Measurements from ENCODE around the gene ARHGAP10.

The ARHGAP10 gene

GRCh38 chr4:147840838-147841738 is 109.2 kb downstream of the ARHGAP10 start:
- TF ChIP-seq Cebpa-rat (IDR thresholded peaks at IDR 0.05), result no peak
- no peaks in the 10 kb centered on the region for H3K9me3 ChIP-seq
- no peaks in the 10 kb centered on the region for H4K20me1 ChIP-seq
- no peak overlapping the region for H3K27ac ChIP-seq
- H3K36me3 ChIP-seq, result no peaks in the 10 kb centered on the region
- H3K4me1 ChIP-seq, result no peaks in the 10 kb centered on the region
- no peaks in the 10 kb centered on the region for H3K27me3 ChIP-seq
- no peak overlapping the region for H3K9ac ChIP-seq
- no peak overlapping the region for H3K4me2 ChIP-seq
- no peak overlapping the region for H3K4me3 ChIP-seq

- Histone ChIP-seq H3K27ac (no peak overlapping the region), H3K9me3 (no peaks in the 10 kb centered on the region), H3K4me1 (no peaks in the 10 kb centered on the region), H3K36me3 (peaks cover 6% of the 10 kb centered on the region; the same call in 1 of the 2 replicates), H4K20me1 (no peaks in the 10 kb centered on the region), H3K4me2 (no peak overlapping the region), H3K27me3 (no peaks in the 10 kb centered on the region), H3K9ac (no peak overlapping the region), H3K4me3 (no peak overlapping the region)
- no peak for TF ChIP-seq Cebpa-rat (IDR thresholded peaks at IDR 0.05)
Observed at GRCh38 chr4:147842573-147842972, 110.7 kb downstream of the ARHGAP10 start.

GRCh38 chr4:147843162-147843561 is 111.3 kb downstream of the ARHGAP10 start:
- Histone ChIP-seq H3K9me3 (no peaks in the 10 kb centered on the region), H3K27me3 (no peaks in the 10 kb centered on the region), H3K4me2 (no peak overlapping the region), H3K27ac (no peak overlapping the region), H3K9ac (no peak overlapping the region), H3K4me1 (no peaks in the 10 kb centered on the region), H3K4me3 (no peak overlapping the region), H4K20me1 (no peaks in the 10 kb centered on the region), H3K36me3 (peaks cover 9% of the 10 kb centered on the region; the same call in 1 of the 2 replicates)
- no peak for TF ChIP-seq Cebpa-rat (IDR thresholded peaks at IDR 0.05)

- H3K4me3 ChIP-seq, result no peak overlapping the region
- H4K20me1 ChIP-seq, result no peaks in the 10 kb centered on the region
- no peak overlapping the region for H3K4me2 ChIP-seq
- TF ChIP-seq Cebpa-rat (IDR thresholded peaks at IDR 0.05), result no peak
- peaks cover 11% of the 10 kb centered on the region; the same call in 1 of the 2 replicates for H3K36me3 ChIP-seq
- no peak overlapping the region for H3K27ac ChIP-seq
- H3K27me3 ChIP-seq, result no peaks in the 10 kb centered on the region
- H3K9ac ChIP-seq, result no peak overlapping the region
- H3K9me3 ChIP-seq, result peaks cover 5% of the 10 kb centered on the region; the same call in 1 of the 2 replicates
- no peaks in the 10 kb centered on the region for H3K4me1 ChIP-seq
Observed at GRCh38 chr4:147844781-147845180, 112.9 kb downstream of the ARHGAP10 start.

GRCh38 chr4:147846318-147847155 is 114.6 kb downstream of the ARHGAP10 start:
- no peak for TF ChIP-seq Cebpa-rat (IDR thresholded peaks at IDR 0.05)
- Histone ChIP-seq H3K9me3 (peaks cover 10% of the 10 kb centered on the region; the same call in 1 of the 2 replicates), H3K9ac (no peak overlapping the region), H3K4me2 (no peak overlapping the region), H4K20me1 (no peaks in the 10 kb centered on the region), H3K27ac (no peak overlapping the region), H3K27me3 (no peaks in the 10 kb centered on the region), H3K36me3 (peaks cover 15% of the 10 kb centered on the region; the same call in 1 of the 2 replicates), H3K4me1 (peaks cover 9% of the 10 kb centered on the region), H3K4me3 (no peak overlapping the region)

- TF ChIP-seq Cebpa-rat (IDR thresholded peaks at IDR 0.05), result no peak
- Histone ChIP-seq H3K4me1 (peaks cover 9% of the 10 kb centered on the region), H3K9me3 (peaks cover 10% of the 10 kb centered on the region; the same call in 1 of the 2 replicates), H3K4me2 (no peak overlapping the region), H3K36me3 (peaks cover 15% of the 10 kb centered on the region; the same call in 1 of the 2 replicates), H3K27me3 (no peaks in the 10 kb centered on the region), H3K27ac (no peak overlapping the region), H4K20me1 (no peaks in the 10 kb centered on the region), H3K9ac (no peak overlapping the region), H3K4me3 (no peak overlapping the region)
Observed at GRCh38 chr4:147847751-147848590, 116.1 kb downstream of the ARHGAP10 start.

- Histone ChIP-seq H3K27ac (no peak overlapping the region), H3K27me3 (no peaks in the 10 kb centered on the region), H3K9me3 (peaks cover 10% of the 10 kb centered on the region; the same call in 1 of the 2 replicates), H4K20me1 (no peaks in the 10 kb centered on the region), H3K9ac (no peak overlapping the region), H3K36me3 (peaks cover 15% of the 10 kb centered on the region; the same call in 1 of the 2 replicates), H3K4me3 (no peak overlapping the region), H3K4me2 (no peak overlapping the region), H3K4me1 (peaks cover 9% of the 10 kb centered on the region)
- TF ChIP-seq Cebpa-rat (IDR thresholded peaks at IDR 0.05), result no peak
Observed at GRCh38 chr4:147848634-147849033, 116.7 kb downstream of the ARHGAP10 start.

- Histone ChIP-seq H3K27me3 (no peaks in the 10 kb centered on the region), H4K20me1 (no peaks in the 10 kb centered on the region), H3K4me3 (no peak overlapping the region), H3K9me3 (peaks cover 10% of the 10 kb centered on the region; the same call in 1 of the 2 replicates), H3K27ac (no peak overlapping the region), H3K9ac (no peak overlapping the region), H3K36me3 (peaks cover 15% of the 10 kb centered on the region; the same call in 1 of the 2 replicates), H3K4me1 (peaks cover 9% of the 10 kb centered on the region), H3K4me2 (no peak overlapping the region)
- no peak for TF ChIP-seq Cebpa-rat (IDR thresholded peaks at IDR 0.05)
Observed at GRCh38 chr4:147851135-147851534, 119.2 kb downstream of the ARHGAP10 start.

GRCh38 chr4:147853706-147854105 is 121.8 kb downstream of the ARHGAP10 start:
- peaks cover 9% of the 10 kb centered on the region for H3K4me1 ChIP-seq
- peaks cover 6% of the 10 kb centered on the region; the same call in 1 of the 2 replicates for H3K36me3 ChIP-seq
- no peaks in the 10 kb centered on the region for H4K20me1 ChIP-seq
- no peak overlapping the region for H3K4me3 ChIP-seq
- no peak overlapping the region for H3K4me2 ChIP-seq
- H3K9ac ChIP-seq, result no peak overlapping the region
- no peak for TF ChIP-seq Cebpa-rat (IDR thresholded peaks at IDR 0.05)
- H3K27me3 ChIP-seq, result no peaks in the 10 kb centered on the region
- peaks cover 10% of the 10 kb centered on the region; the same call in 1 of the 2 replicates for H3K9me3 ChIP-seq
- H3K27ac ChIP-seq, result no peak overlapping the region
